ENCODE results near the gene KCNE3. TPM values are rescaled to one million over a fixed set of nuclear protein-coding genes. Genes with fewer than 3 reads are reported as not detected.
A peak's percentile ranks its signal among the peaks of the same experiment; 100 is the strongest.
"Not testable (repeated sequence)": the region's sequence is repeated elsewhere in the genome, so short reads cannot be mapped to it uniquely, and the experiment has no call there.

KCNE3 gene
- total RNA-seq, 1 donor from 2014 or later = 2.5 TPM

DNA sequence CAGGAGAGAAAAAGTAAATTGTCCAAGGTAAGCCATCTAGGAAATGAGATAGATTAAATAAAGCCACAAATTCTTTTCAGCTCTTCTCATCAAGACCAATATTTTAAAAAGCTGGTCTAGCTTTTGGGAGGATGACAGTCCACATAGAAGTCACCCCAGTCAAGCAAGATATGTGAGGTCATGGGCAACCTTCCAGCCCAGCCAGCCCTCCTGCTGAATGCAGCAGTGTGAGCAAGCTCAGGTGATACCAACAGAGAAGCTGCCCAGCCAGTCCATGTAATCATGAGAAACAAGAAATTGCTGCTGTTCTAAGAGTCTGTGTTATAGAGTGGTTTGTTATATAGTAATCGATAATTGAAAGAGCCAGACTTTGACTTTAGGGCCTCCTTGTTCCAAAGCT lies 28.7 kb downstream of the KCNE3 start:
- ATAC-seq = peak; percentile 68

- peak; percentile 47 for ATAC-seq
Observed at GRCh38 chr11:74437441-74438042, 29.8 kb downstream of the KCNE3 start.

DNA sequence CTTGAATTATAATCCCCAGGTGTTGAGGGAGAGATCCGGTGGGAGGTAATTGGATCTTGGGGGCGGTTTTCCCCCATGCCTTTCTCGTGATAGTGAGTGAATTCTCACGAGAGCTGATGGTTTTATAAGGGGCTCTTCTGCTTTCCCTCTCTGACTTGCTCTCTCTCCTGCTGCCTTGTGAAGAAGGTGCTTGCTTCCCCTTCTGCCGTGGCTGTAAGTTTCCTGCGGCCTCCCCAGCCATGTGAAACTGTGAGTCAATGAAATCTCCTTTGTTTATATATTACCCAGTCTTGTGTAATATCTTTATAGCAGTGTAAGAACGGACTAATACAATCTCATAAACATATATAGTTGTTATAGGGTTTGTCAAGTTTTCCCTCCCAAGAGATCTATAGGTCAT lies 32.8 kb downstream of the KCNE3 start:
- no peak for ATAC-seq

DNA sequence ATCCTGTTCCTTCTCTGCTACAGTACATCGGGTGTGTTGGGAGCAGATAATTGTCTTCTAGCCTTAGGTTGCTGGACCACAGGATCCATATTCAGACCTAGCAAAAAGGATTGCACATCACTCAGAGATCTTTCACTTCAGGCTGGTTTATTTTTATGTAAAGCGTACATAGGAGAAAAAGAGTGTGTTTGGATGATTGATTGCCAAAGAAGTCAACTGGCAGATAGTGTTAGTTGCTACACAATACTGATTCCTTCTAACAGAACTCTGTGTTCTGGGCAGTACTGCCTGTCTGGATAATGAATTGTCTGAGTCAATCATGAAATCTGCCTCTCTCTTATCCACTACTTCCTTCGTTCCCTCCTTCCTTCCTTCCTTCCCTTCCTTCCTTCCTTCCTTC lies 38.1 kb downstream of the KCNE3 start:
- no peak for ATAC-seq

DNA sequence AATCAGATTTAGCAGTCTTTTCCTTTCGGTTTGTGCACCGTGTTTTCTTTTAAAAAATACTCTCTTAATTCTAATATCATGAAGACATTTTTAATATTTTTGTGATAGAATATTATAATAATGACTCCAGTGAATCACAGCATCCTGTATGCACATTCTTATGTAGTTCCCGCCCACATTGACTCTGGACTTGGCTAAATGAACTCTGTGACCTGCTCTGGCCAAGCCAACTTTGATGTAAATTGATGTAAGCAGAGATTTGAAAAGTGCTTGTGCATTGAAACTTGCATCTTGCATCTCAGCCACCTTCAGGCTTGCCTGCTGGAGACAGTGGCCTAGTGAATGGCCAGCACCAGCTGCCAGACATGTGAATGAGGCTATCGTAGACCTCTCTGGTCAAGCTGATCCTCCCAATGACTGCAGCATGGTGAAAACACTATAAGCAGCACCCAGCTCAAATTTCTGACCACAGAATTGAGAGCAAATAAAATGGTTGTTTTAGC lies 39.9 kb downstream of the KCNE3 start:
- no peak for ATAC-seq

GRCh38 chr11:74425100-74425499 lies 42.2 kb downstream of the KCNE3 start:
- ATAC-seq = no peak

- peak; percentile 62 for ATAC-seq
Observed at GRCh38 chr11:74418509-74418895, 48.8 kb downstream of the KCNE3 start.

DNA sequence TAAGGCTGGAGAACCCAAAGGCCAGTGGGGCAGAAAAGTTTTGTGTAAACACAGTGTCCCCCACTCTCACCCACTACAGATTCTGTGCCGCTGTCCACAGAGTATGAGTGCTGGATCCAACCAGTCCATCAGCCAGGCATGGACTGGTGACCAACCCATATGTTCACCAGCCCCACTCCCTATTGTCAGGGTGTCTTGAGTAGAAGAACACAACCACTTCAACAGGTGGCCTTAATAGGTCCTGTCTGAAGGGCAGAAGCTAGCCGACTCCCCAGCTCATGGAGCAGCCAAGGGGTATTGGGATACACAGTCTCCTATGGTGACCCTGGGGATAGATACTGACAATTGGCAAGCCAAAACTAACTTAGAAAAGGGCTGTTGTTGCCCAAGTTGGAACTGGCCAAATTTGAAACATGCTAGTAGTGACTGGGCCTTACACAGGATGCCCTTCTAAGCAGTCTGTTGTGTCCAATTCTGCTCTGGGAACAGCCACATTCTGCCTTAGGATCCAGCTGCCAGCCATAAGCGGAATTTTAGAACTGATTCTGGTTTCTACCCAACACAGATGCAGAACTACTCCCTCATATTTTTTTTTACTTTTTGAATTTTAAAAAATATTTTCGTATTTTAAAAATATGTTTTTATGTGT lies 49.4 kb downstream of the KCNE3 start:
- peak; percentile 53 for ATAC-seq

- peak; percentile 74 for ATAC-seq
Observed at GRCh38 chr11:74417379-74417804, 50.0 kb downstream of the KCNE3 start.

DNA sequence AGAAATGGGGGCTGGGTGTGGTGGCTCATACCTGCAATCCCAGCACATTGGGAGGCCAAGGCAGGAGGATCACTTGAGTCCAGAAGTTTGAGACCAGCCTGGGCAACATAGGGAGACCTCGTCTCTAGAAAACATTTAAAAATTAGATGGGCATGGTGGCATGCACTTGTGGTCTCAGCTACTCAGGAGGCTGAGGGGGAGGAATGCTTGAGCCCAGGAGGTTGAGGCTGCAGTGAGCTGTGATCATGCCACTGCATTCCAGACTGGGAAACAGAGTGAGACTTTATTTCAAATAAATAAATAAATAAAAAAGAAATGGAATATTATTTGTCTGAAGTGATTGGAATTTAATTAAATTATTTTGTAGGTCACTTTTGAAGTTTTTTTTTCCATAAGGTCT lies 50.4 kb downstream of the KCNE3 start:
- not testable (repeated sequence) for ATAC-seq

DNA sequence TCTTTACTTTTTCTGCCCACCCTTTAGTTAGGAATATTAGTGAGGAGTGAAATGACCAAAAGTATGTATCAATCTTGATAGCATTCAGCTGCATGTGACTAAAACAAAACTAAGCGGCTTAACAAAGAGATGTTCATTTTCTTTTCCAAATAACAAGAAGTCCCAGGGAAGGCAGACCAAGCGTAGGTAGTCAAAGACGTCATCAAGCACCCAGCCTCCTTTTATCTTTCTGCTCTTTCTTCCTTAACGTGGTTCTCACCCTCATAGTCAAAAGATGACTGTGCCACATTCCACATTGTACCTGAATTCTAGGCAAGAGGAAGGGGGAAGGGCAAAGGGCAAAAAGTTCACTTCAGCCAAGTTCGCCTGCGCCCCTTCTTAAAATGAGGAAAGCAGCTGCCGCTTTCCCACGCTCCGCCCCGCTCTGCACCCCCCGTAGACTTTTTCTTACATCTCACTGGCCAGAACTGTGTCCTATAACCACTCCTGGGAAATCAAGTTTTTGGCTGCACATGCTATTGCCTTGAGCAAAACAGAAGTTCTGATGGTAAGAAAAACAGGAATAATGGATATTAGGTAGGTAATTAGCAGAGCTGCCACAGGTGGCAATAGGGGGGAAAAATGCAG lies 54.5 kb downstream of the KCNE3 start:
- no peak for ATAC-seq

DNA sequence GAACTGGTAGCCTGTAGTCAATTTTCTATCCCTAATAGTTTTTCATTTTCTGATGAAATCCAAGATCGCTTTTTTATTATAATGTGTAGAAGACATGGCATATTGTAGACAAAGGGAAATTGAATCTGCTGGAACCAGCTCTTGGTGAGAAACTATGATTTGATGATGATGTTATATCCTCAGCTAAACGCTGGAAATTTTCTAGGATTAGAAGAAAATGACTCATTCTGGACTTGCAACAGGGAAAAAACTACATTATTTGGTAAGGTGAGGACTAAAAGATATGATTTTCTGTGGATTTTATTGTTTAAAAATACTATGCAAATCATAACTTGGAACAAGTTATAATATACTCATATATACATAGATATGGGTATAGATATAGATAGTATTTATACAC lies 55.0 kb downstream of the KCNE3 start:
- no peak for ATAC-seq

DNA sequence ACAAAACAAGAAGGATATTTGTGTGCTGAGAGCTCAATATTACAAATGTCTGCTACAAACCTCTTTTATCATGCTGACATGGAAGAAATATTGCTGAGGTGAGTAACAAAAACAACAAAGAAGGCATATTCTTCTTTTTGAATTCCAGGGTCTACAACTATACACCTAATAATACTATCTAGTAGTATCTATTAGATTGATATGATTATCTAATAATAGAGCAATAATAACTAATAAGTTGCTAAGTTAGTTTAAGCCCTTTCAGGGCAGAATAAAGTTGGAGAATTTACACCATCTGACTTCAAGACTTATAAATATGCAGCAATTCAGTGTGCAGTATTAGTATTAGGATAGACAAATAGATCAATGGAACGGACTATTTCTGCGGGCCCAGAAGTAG lies 57.7 kb downstream of the KCNE3 start:
- ATAC-seq = no peak

Other genes starting within 250 kb of the KCNE3 start
- 0.20 TPM for gene P4HA3, start 155.9 kb downstream of the KCNE3 start, total RNA-seq
- gene PGM2L1, start 69.1 kb downstream of the KCNE3 start, total RNA-seq = 1.1 TPM
- 2.4 TPM for gene LIPT2, start 26.2 kb upstream of the KCNE3 start, total RNA-seq
- gene POLD3, start 125.0 kb upstream of the KCNE3 start, total RNA-seq = 13.5 TPM

Measured in esophagus mucosa (tissue), 1 donor.